Measurements from ENCODE around the gene IGSF3. TPM values are rescaled to one million over a fixed set of nuclear protein-coding genes. Genes with fewer than 3 reads are reported as not detected.
"Not testable (repeated sequence)": the region's sequence is repeated elsewhere in the genome, so short reads cannot be mapped to it uniquely, and the experiment has no call there.

IGSF3 gene
- total and polyA plus RNA-seq, 2 of the 8 experiments (the other 6 are each of a cell fraction or from before 2014, with no cell fraction given) = 30.0 to 32.2 TPM

- H3K4me2 ChIP-seq (ENCODE audit: insufficient read depth in 1 of 2, low read depth in 2 of 2, low read length in 2 of 2); H2BK20ac ChIP-seq (ENCODE audit: low read length); H4K8ac ChIP-seq (ENCODE audit: extremely low read depth, insufficient read depth, low read length); H3K4me3 ChIP-seq (ENCODE audit: extremely low read depth in 1 of 4, insufficient read depth in 2 of 4, low read depth in 3 of 4, low read length in 4 of 4); H3K9me3 ChIP-seq (ENCODE audit: insufficient read depth in 2 of 2, low read depth in 1 of 2, low read length in 1 of 2); DNase-seq (ENCODE audit: low read depth in 1 of 2, low spot score in 2 of 2); H4K91ac ChIP-seq (replicated peaks; ENCODE audit: insufficient read length, low read length); H2BK15ac ChIP-seq (ENCODE audit: low read length); H3K27ac ChIP-seq (ENCODE audit: low read depth, low read length); H3K36me3 ChIP-seq (ENCODE audit: control insufficient read depth in 2 of 4, insufficient read depth in 4 of 4, low read length in 3 of 4); H3K14ac ChIP-seq (ENCODE audit: insufficient read length); H2BK12ac ChIP-seq (ENCODE audit: low read depth, low read length); H3K56ac ChIP-seq (replicated peaks; ENCODE audit: insufficient read length, low read depth, low read length); H3K18ac ChIP-seq (ENCODE audit: extremely low read depth, low read length); H2AFZ ChIP-seq (ENCODE audit: low read length); H3K79me1 ChIP-seq (ENCODE audit: low read depth, low read length); H3K23ac ChIP-seq (ENCODE audit: insufficient read length); H3K4ac ChIP-seq (replicated peaks; ENCODE audit: insufficient read length, low read depth, low read length); FAIRE-seq; H4K5ac ChIP-seq (ENCODE audit: insufficient read length, low read depth, low read length); H3K27me3 ChIP-seq (replicated peaks in 1 of 4; ENCODE audit: control insufficient read depth in 3 of 4, extremely low read depth in 1 of 4, insufficient read depth in 3 of 4, low read length in 3 of 4); H2BK120ac ChIP-seq (replicated peaks; ENCODE audit: low read depth, low read length); H3K9ac ChIP-seq (replicated peaks in 1 of 4; ENCODE audit: extremely low read depth in 1 of 4, low read depth in 3 of 4, low read length in 3 of 4); H3K23me2 ChIP-seq (ENCODE audit: low read depth, low read length); POLR2A ChIA-PET (ENCODE audit: partially characterized antibody); H2AK5ac ChIP-seq (ENCODE audit: low read depth, low read length); H2BK5ac ChIP-seq (ENCODE audit: low read depth, low read length); H3K4me1 ChIP-seq (replicated peaks in 1 of 4; ENCODE audit: control insufficient read depth in 3 of 4, insufficient read depth in 4 of 4, low read length in 3 of 4); H4K20me1 ChIP-seq (replicated peaks in 1 of 2; ENCODE audit: control insufficient read depth in 1 of 2, insufficient read depth in 2 of 2, low read length in 2 of 2): not testable (repeated sequence)
- WGBS, 2 experiments (ENCODE audit: extremely low coverage in 1 of 2, insufficient coverage in 1 of 2, insufficient read length in 1 of 2, insufficient replicate concordance in 2 of 2, low coverage in 1 of 2, low lambda C conversion rate in 2 of 2, missing lambda C conversion rate in 1 of 2) = 87% methylated on average over 7 of the region's 7 CpGs; no CpG with 5 or more reads in 1 of the 2 experiments
- CTCF ChIA-PET (ENCODE audit: partially characterized antibody) = interaction anchor here (1.5 kb wide), 1 partner anchor 16 kb away, joined by 3 read pairs; no protein-coding TSS in a partner anchor
- peaks cover 0 to 18% of the 10 kb centered on the region in 2 experiments; a peak in 2 of 4 replicates for H3K79me2 ChIP-seq (ENCODE audit: control insufficient read depth in 1 of 2, insufficient read depth in 2 of 2, low read length in 2 of 2)
These were observed 19.2 kb downstream of the IGSF3 start for GRCh38 chr1:116648325-116648724.

- H3K36me3 ChIP-seq (ENCODE audit: control insufficient read depth in 2 of 4, insufficient read depth in 4 of 4, low read length in 3 of 4); H3K79me1 ChIP-seq (ENCODE audit: low read depth, low read length); H3K23me2 ChIP-seq (ENCODE audit: low read depth, low read length); DNase-seq (ENCODE audit: low read depth in 1 of 2, low spot score in 2 of 2); H3K18ac ChIP-seq (ENCODE audit: extremely low read depth, low read length); H3K56ac ChIP-seq (replicated peaks; ENCODE audit: insufficient read length, low read depth, low read length); H2BK12ac ChIP-seq (ENCODE audit: low read depth, low read length); H3K27ac ChIP-seq (ENCODE audit: low read depth, low read length); H3K4me2 ChIP-seq (ENCODE audit: insufficient read depth in 1 of 2, low read depth in 2 of 2, low read length in 2 of 2); H3K9me3 ChIP-seq (ENCODE audit: insufficient read depth in 2 of 2, low read depth in 1 of 2, low read length in 1 of 2); H4K8ac ChIP-seq (ENCODE audit: extremely low read depth, insufficient read depth, low read length); H3K4me1 ChIP-seq (replicated peaks in 1 of 4; ENCODE audit: control insufficient read depth in 3 of 4, insufficient read depth in 4 of 4, low read length in 3 of 4); H2BK15ac ChIP-seq (ENCODE audit: low read length); H3K23ac ChIP-seq (ENCODE audit: insufficient read length); H4K20me1 ChIP-seq (replicated peaks in 1 of 2; ENCODE audit: control insufficient read depth in 1 of 2, insufficient read depth in 2 of 2, low read length in 2 of 2); H3K4me3 ChIP-seq (ENCODE audit: extremely low read depth in 1 of 4, insufficient read depth in 2 of 4, low read depth in 3 of 4, low read length in 4 of 4); H3K9ac ChIP-seq (replicated peaks in 1 of 4; ENCODE audit: extremely low read depth in 1 of 4, low read depth in 3 of 4, low read length in 3 of 4); H2BK120ac ChIP-seq (replicated peaks; ENCODE audit: low read depth, low read length); CTCF ChIA-PET (ENCODE audit: partially characterized antibody); H2AFZ ChIP-seq (ENCODE audit: low read length); FAIRE-seq; H2AK5ac ChIP-seq (ENCODE audit: low read depth, low read length); H4K91ac ChIP-seq (replicated peaks; ENCODE audit: insufficient read length, low read length); H4K5ac ChIP-seq (ENCODE audit: insufficient read length, low read depth, low read length); H3K4ac ChIP-seq (replicated peaks; ENCODE audit: insufficient read length, low read depth, low read length); H2BK20ac ChIP-seq (ENCODE audit: low read length); H3K14ac ChIP-seq (ENCODE audit: insufficient read length); POLR2A ChIA-PET (ENCODE audit: partially characterized antibody); H2BK5ac ChIP-seq (ENCODE audit: low read depth, low read length); H3K27me3 ChIP-seq (replicated peaks in 1 of 4; ENCODE audit: control insufficient read depth in 3 of 4, extremely low read depth in 1 of 4, insufficient read depth in 3 of 4, low read length in 3 of 4): not testable (repeated sequence)
- WGBS, 2 experiments (ENCODE audit: extremely low coverage in 1 of 2, insufficient coverage in 1 of 2, insufficient read length in 1 of 2, insufficient replicate concordance in 2 of 2, low coverage in 1 of 2, low lambda C conversion rate in 2 of 2, missing lambda C conversion rate in 1 of 2) = 94% methylated on average over 8 of the region's 8 CpGs; no CpG with 5 or more reads in 1 of the 2 experiments
- peaks cover 0 to 15% of the 10 kb centered on the region in 2 experiments; a peak in 2 of 4 replicates for H3K79me2 ChIP-seq (ENCODE audit: control insufficient read depth in 1 of 2, insufficient read depth in 2 of 2, low read length in 2 of 2)
These were observed 20.3 kb downstream of the IGSF3 start for GRCh38 chr1:116647186-116647585.

All from H1 (cell line).